Measurements from ENCODE around the gene POM121L2. TPM values are rescaled to one million over a fixed set of nuclear protein-coding genes. Genes with fewer than 3 reads are reported as not detected.
A peak's percentile ranks its signal among the peaks of the same experiment; 100 is the strongest.

The POM121L2 gene
- total RNA-seq, result under 1 TPM in 6 of 8 experiments, not detected in 2; 0.09 to 0.71 (median 0.16) TPM

- WGBS, 10 experiments, result 0 to 10% (median 0%) methylated on average over 1 to 42 of the region's 64 CpGs; no CpG with 5 or more reads in 1 of the 10 experiments
- Histone ChIP-seq H3K4me3 (peak within 1 kb of the TSS; percentile 34 to 51 (median 36)), H3K27ac (no peak within 1 kb of the TSS), H3K4me1 (replicated peaks in 1 of 2) (no peaks in the 10 kb centered on the region)
- in situ Hi-C loops (cut with MboI; ENCODE audit: low pct_unique_long_range_greater_than_20kb in 2 of 9, low sequenced_read_pairs in 9 of 9, unreplicated experiment in 9 of 9), result no loop called here
- peak; percentile 44 to 88 (median 84) for ATAC-seq (replicated peaks in 6 of 8)
Measured at GRCh38 chr6:27312146-27312949, at the start of gene POM121L2. POM121L2 (minus strand) TSS chr6:27312273; CDS start chr6:27312170, 103 bp downstream.

GRCh38 chr6:27359231-27359630, 47.2 kb upstream of the POM121L2 start:
- Histone ChIP-seq H3K4me3 (no peak overlapping the region), H3K27ac (no peak overlapping the region), H3K4me1 (replicated peaks in 1 of 2) (no peaks in the 10 kb centered on the region)
- no peak for ATAC-seq (replicated peaks in 6 of 8)
- in situ Hi-C loops (cut with MboI; ENCODE audit: low pct_unique_long_range_greater_than_20kb in 2 of 9, low sequenced_read_pairs in 9 of 9, unreplicated experiment in 9 of 9), result loop anchor here in 1 of 9 experiments (25.0 kb wide), 1 partner anchor 103 kb away; the partner anchor contains the start of gene ZNF184
- 0 to 100% (median 60%) methylated on average over 1 of the region's 1 CpG; no CpG with 5 or more reads in 4 of the 10 experiments for WGBS, 10 experiments

- ATAC-seq (replicated peaks in 6 of 8), result no peak
- Histone ChIP-seq H3K4me3 (no peak overlapping the region), H3K4me1 (replicated peaks in 1 of 2) (no peaks in the 10 kb centered on the region), H3K27ac (no peak overlapping the region)
- 0 to 100% (median 55%) methylated on average over 1 to 2 of the region's 2 CpGs for WGBS, 10 experiments
- in situ Hi-C loops (cut with MboI; ENCODE audit: low pct_unique_long_range_greater_than_20kb in 2 of 9, low sequenced_read_pairs in 9 of 9, unreplicated experiment in 9 of 9), result loop anchor here in 1 of 9 experiments (25.0 kb wide), 1 partner anchor 104 kb away; the partner anchor contains the start of gene ZNF184
Measured at GRCh38 chr6:27358786-27359185, 46.7 kb upstream of the POM121L2 start.

GRCh38 chr6:27352850-27353249, 40.8 kb upstream of the POM121L2 start:
- in situ Hi-C loops (cut with MboI; ENCODE audit: low pct_unique_long_range_greater_than_20kb in 2 of 9, low sequenced_read_pairs in 9 of 9, unreplicated experiment in 9 of 9), result loop anchor here in 1 of 9 experiments (25.0 kb wide), 1 partner anchor 109 kb away; the partner anchor contains the start of gene ZNF184
- Histone ChIP-seq H3K4me3 (no peak overlapping the region), H3K27ac (no peak overlapping the region), H3K4me1 (replicated peaks in 1 of 2) (no peaks in the 10 kb centered on the region)
- ATAC-seq (replicated peaks in 6 of 8), result no peak
- WGBS, 10 experiments, result 0 to 73% (median 30%) methylated on average over 2 to 4 of the region's 4 CpGs; no CpG with 5 or more reads in 2 of the 10 experiments

GRCh38 chr6:27334141-27334540, 22.1 kb upstream of the POM121L2 start:
- ATAC-seq (replicated peaks in 6 of 8), result no peak
- Histone ChIP-seq H3K4me1 (replicated peaks in 1 of 2) (no peaks in the 10 kb centered on the region), H3K27ac (no peak overlapping the region), H3K4me3 (no peak overlapping the region)
- 17 to 92% (median 73%) methylated on average over 5 to 10 of the region's 10 CpGs; no CpG with 5 or more reads in 1 of the 10 experiments for WGBS, 10 experiments
- in situ Hi-C loops (cut with MboI; ENCODE audit: low pct_unique_long_range_greater_than_20kb in 2 of 9, low sequenced_read_pairs in 9 of 9, unreplicated experiment in 9 of 9), result no loop called here

GRCh38 chr6:27333642-27334040, 21.6 kb upstream of the POM121L2 start:
- ATAC-seq (replicated peaks in 6 of 8), result no peak
- H3K4me3 ChIP-seq, result peak overlapping the region in 2 of 5 donors; percentile 41 to 49
- 40 to 90% (median 59%) methylated on average over 1 to 3 of the region's 3 CpGs for WGBS, 10 experiments
- H3K4me1 ChIP-seq (replicated peaks in 1 of 2), result no peaks in the 10 kb centered on the region
- H3K27ac ChIP-seq, result no peak overlapping the region
- in situ Hi-C loops (cut with MboI; ENCODE audit: low pct_unique_long_range_greater_than_20kb in 2 of 9, low sequenced_read_pairs in 9 of 9, unreplicated experiment in 9 of 9), result no loop called here

GRCh38 chr6:27332692-27333641, 20.9 kb upstream of the POM121L2 start:
- peak in 6 of 8 experiments; percentile 82 to 94 (median 91) for ATAC-seq (replicated peaks in 6 of 8)
- Histone ChIP-seq H3K27ac (no peak overlapping the region), H3K4me1 (replicated peaks in 1 of 2) (no peaks in the 10 kb centered on the region), H3K4me3 (peak overlapping the region in 4 of 5 donors; percentile 13 to 49 (median 28))
- in situ Hi-C loops (cut with MboI; ENCODE audit: low pct_unique_long_range_greater_than_20kb in 2 of 9, low sequenced_read_pairs in 9 of 9, unreplicated experiment in 9 of 9), result no loop called here
- 4 to 83% (median 11%) methylated on average over 4 to 32 of the region's 32 CpGs for WGBS, 10 experiments

- in situ Hi-C loops (cut with MboI; ENCODE audit: low pct_unique_long_range_greater_than_20kb in 2 of 9, low sequenced_read_pairs in 9 of 9, unreplicated experiment in 9 of 9), result no loop called here
- no peaks in the 10 kb centered on the region for H3K4me1 ChIP-seq (replicated peaks in 1 of 2)
- WGBS, 10 experiments, result 0 to 80% (median 17%) methylated on average over 1 of the region's 1 CpG; no CpG with 5 or more reads in 2 of the 10 experiments
Measured at GRCh38 chr6:27327023-27327738, 15.1 kb upstream of the POM121L2 start.

GRCh38 chr6:27321901-27322300, 9.8 kb upstream of the POM121L2 start:
- 14 to 100% (median 65%) methylated on average over 1 to 4 of the region's 4 CpGs; no CpG with 5 or more reads in 2 of the 10 experiments for WGBS, 10 experiments
- in situ Hi-C loops (cut with MboI; ENCODE audit: low pct_unique_long_range_greater_than_20kb in 2 of 9, low sequenced_read_pairs in 9 of 9, unreplicated experiment in 9 of 9), result no loop called here
- ATAC-seq (replicated peaks in 6 of 8), result no peak
- Histone ChIP-seq H3K4me1 (replicated peaks in 1 of 2) (no peaks in the 10 kb centered on the region), H3K4me3 (no peak overlapping the region), H3K27ac (no peak overlapping the region)

More at GRCh38 chr6:27327023-27327738, 15.1 kb upstream of the POM121L2 start:
- Histone ChIP-seq H3K4me3 (no peak overlapping the region), H3K27ac (no peak overlapping the region)
- ATAC-seq (replicated peaks in 6 of 8), result peak in 1 of 8 experiments; percentile 92

- no peak for ATAC-seq (replicated peaks in 6 of 8)
- Histone ChIP-seq H3K27ac (no peak overlapping the region), H3K4me3 (no peak overlapping the region), H3K4me1 (replicated peaks in 1 of 2) (no peaks in the 10 kb centered on the region)
- in situ Hi-C loops (cut with MboI; ENCODE audit: low pct_unique_long_range_greater_than_20kb in 2 of 9, low sequenced_read_pairs in 9 of 9, unreplicated experiment in 9 of 9), result no loop called here
Measured at GRCh38 chr6:27321370-27321769, 9.3 kb upstream of the POM121L2 start.

- in situ Hi-C loops (cut with MboI; ENCODE audit: low pct_unique_long_range_greater_than_20kb in 2 of 9, low sequenced_read_pairs in 9 of 9, unreplicated experiment in 9 of 9), result no loop called here
- no peaks in the 10 kb centered on the region for H3K4me1 ChIP-seq (replicated peaks in 1 of 2)
- peak in 4 of 8 experiments; percentile 55 to 77 (median 66) for ATAC-seq (replicated peaks in 6 of 8)
- WGBS, 10 experiments, result 0 to 77% (median 36%) methylated on average over 1 to 2 of the region's 2 CpGs; no CpG with 5 or more reads in 1 of the 10 experiments
- H3K4me3 ChIP-seq, result no peak overlapping the region
- no peak overlapping the region for H3K27ac ChIP-seq
Measured at GRCh38 chr6:27318973-27319372, 6.9 kb upstream of the POM121L2 start.

GRCh38 chr6:27314046-27314445, 2.0 kb upstream of the POM121L2 start:
- in situ Hi-C loops (cut with MboI; ENCODE audit: low pct_unique_long_range_greater_than_20kb in 2 of 9, low sequenced_read_pairs in 9 of 9, unreplicated experiment in 9 of 9), result no loop called here

More at GRCh38 chr6:27314046-27314445, 2.0 kb upstream of the POM121L2 start:
- no peak for ATAC-seq (replicated peaks in 6 of 8)
- H3K4me3 ChIP-seq, result no peak overlapping the region
- 17 to 100% (median 65%) methylated on average over 1 to 2 of the region's 2 CpGs for WGBS, 10 experiments
- no peaks in the 10 kb centered on the region for H3K4me1 ChIP-seq (replicated peaks in 1 of 2)
- no peak overlapping the region for H3K27ac ChIP-seq

Measured in motor neuron (in vitro differentiated cells).